Left ventricle myocardium superior (tissue), 1 donor: ENCODE data around the gene CRP. TPM values are rescaled to one million over a fixed set of nuclear protein-coding genes. Genes with fewer than 3 reads are reported as not detected.
"Not testable (repeated sequence)": the region's sequence is repeated elsewhere in the genome, so short reads cannot be mapped to it uniquely, and the experiment has no call there.

Experiments
- ATAC-seq: fragments of 200-7000 bp; cut with Tn5 transposase; one replicate; pipeline ENCODE4 v1.9.1; 2020; ENCODE audit warnings: mild to moderate bottlenecking, moderate library complexity
- DNase-seq: peaks from one replicate; pipeline ENCODE4 v3.0.0-alpha.2; 2020
- intact Hi-C: fragments of 100-400 bp; cut with micrococcal nuclease; formaldehyde crosslinking; loops from one replicate; pipeline ENCODE4 v1.11.0; 2022
- long read RNA-seq: library from polyadenylated mRNA; unstranded; transcript quantifications from one replicate; pipeline ENCODE4 v2.0.0, GENCODE V29; 2021
- total RNA-seq: library from RNA; stranded (reverse); fragmentation: NEBNext Ultra II Directional; extraction: Animal tissue kit (Norgen Biotek cat#: 25700); gene quantifications from one replicate; pipeline ENCODE4 v1.2.1, GENCODE V29; 2021
- donor health status: DM: no; HTN: yes; CAD: no; lungs with severe emphysema.

The CRP gene
- not detected for total RNA-seq
- long read RNA-seq: 0 reads

DNA sequence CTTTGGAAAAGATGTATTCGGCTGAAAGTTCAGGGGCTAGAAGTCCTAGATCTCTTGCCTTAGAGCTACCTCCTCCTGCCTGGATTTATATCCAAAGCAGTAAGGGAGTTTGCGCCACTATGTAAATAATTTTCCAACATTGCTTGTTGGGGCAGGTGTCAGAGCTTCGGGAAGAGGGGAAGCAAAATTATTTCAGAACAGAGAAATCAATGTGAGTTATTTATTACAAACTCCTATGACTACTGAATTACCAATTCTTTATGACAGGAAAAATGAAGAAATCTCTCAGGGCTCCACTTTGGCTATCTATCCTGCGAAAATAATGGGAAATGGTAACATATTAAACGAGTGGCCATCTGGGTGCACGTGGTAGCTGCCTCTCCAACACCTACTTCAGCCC, at the start of gene CRP:
TSS of gene CRP (minus strand) at position 61 of the 400 bp plus-strand sequence. CDS start 104 bp downstream, outside the sequence.
- DNase-seq: no peak
- intact Hi-C loops: no loop called here
- ATAC-seq: no peak

DNA sequence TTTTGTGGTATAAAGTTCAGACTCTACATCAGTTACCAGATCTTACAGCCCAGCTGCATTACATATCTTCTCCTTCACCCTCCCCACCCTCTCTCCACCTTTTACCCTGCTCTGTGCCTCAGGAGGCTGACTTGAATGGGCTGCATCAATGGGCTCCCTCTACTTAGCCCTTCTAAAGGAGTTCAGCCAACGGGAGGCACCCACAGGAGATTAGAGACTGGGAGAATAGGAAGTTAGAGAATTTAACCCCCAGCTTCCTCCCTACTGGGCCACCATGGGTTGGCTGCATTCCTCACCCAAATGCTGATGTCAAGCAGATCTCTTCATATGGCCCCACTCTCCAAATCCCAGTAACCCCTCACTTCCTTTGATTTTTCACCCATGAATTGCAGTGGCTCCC, 49.3 kb upstream of the CRP start:
- ATAC-seq (no peak), DNase-seq (no peak)
- intact Hi-C loops: no loop called here

DNA sequence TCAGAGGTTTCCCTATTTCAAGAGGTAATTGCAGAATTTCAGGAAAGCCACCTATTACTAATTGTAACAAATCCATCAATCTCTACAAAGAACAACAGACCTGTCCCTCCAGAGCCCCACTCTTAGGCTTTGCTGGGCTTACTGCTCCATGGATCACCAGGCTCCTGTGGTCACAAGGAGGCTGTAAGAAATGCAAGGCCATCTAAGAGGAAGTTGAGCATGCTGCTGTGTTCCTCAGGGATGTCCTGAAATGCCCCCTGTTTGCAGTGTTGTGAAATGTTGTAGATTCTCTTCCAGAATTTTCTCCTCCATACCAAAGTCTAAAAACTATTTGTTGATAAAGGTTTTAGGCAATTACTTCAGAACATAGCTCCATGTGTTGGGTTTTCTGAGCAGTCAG, 42.0 kb upstream of the CRP start:
- DNase-seq (no peak), ATAC-seq (peak; percentile 47)
- intact Hi-C loops: no loop called here

DNA sequence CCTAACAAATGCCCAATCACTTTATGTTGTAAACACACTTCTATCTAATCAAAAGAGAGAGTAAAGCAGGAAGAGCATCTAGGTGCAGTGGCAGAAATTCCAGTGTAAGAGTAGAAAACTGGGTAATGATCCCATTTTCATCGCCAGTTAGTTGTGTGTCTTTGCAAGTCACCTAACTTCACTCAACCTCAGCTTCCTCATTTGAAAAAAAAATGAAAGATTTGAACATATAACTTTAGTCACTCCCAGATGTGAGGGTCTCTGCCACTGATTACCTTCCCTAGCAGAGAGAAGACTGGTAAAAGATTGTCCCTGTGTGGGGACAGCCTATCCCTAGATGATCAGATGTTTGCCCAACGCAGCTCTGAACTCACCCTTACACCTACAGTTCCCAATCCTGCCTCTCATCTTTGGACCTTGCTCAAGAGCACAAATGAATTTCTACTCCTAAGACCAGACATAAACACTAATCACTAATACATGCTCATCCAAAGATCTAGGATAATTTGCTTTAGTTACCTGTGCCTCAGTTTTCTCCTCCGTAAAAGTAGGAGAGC, 41.1 kb upstream of the CRP start:
- intact Hi-C loops: no loop called here
- ATAC-seq (no peak), DNase-seq (no peak)

DNA sequence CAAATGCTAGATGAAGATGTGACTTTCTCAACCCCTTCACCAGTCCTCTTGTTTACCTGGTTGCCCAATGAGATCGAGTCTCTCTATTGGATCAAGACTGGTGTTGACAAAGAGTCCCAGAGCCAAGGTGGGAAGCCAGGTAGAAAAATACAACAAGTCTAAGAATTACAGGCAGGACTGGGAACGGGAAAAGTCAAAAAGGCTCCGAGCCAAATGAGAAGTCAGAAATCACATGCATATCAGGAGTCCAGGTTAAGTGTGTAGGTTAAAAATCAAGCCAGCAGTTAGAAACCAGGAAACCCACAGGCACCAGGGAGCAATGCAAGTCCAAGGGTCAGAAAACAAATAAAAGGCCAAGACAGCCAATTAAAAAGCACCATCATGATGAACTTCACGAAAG, 39.0 kb upstream of the CRP start:
- intact Hi-C loops: no loop called here
- ATAC-seq (no peak), DNase-seq (no peak)

DNA sequence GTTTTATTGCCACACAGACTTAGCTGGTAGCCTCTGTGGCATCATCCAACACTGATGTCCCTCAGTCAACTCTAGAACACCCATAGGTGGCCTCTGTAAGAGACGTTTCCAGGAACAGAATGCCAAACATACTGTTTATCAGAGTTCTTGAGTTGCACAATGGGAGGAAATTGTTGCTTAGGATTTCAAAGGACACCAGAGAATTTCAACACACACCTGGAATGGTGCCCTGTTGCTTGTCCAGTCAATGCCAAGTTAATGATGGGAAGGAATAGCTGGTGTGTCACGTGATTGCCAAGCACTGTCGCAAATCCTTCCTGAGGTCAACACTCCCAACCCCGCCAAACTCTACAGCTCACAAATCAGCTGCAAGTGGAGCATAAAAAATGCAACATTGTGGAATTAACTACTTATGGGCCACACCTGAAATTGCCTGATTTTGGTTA, 37.8 kb upstream of the CRP start:
- ATAC-seq: peak; percentile 73
- intact Hi-C loops: no loop called here
- peak; percentile 30 for DNase-seq

DNA sequence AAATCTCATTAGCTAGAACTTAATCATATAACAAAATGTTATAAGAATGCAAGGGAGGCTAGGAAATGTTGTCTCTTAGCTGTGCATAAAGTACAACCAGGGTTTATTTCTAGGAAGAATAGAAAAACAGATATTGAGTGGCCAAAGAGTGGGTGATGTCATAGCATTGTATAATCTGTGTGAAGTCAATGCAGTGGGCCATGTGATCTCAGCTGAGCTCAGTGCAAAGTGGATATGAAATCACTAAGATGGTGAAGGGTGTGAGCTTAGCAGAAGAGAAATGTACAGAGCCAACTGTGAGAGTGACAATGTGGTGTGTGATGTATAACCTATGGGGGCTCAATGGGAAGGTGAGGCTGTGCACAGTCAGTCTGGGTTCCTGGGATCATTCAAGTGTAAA, 36.6 kb upstream of the CRP start:
- ATAC-seq: no peak
- intact Hi-C loops: no loop called here
- no peak for DNase-seq

GRCh38 chr1:159750621-159751020, 36.2 kb upstream of the CRP start:
- DNase-seq: no peak
- no peak for ATAC-seq

DNA sequence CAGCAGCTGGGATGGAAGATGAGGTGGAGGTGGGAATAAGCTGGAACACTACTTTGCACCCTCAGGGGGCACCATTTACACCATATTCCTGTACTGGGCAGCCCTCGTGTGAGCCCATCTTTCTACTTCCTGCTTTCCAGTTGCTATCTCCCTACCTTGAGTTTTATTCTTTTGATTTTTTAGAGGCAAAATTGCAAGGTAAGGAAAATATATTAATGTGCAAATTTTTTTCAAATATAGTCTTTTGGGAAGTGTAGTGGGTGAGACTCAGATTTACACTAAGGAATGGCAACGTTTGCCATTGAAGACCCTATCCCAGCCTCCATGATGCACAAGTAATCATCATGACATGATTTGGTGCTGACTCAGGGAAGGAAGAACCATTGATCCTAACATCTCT, 35.2 kb upstream of the CRP start:
- DNase-seq: no peak
- no peak for ATAC-seq
- intact Hi-C loops: no loop called here

More at GRCh38 chr1:159750621-159751020, 36.2 kb upstream of the CRP start:
- intact Hi-C loops: no loop called here

DNA sequence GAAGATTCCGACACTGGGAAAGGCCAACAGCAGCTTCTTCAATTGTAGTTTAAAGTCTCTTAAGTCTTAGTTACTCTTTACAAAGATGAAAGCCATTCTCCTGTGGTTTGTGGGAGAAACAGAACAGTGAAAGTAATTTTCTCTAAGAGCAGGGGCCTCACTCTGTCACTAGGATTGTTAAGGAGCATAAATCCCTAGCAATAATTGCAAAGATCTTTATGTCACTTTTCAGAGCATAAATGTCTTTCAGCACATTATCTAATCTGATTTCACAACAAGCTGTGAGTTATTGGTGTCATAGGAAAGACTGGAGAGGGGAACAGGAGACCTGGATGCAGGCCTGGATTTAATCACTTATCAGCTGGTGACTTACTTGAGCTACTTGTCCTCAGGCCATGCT, 34.0 kb upstream of the CRP start:
- ATAC-seq (no peak), DNase-seq (no peak)
- intact Hi-C loops: no loop called here

DNA sequence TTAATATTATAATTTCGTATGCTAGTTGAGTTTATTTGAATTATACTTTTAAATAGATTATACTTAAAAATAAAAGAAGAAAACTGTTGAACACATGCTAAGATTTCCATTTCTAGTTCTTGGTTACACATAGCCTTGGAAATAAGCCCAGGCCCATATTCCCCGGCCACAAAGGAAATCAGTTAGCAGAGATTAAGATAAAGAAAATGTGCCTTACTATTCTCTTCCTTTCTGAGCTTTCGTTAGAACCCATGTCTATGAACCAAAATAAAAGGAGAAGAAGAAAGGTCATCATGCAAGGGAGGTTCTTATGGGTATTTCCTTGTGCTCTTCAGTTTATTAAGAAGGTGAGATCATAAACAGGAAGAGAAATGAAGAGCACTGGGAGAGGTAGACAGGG, 32.3 kb upstream of the CRP start:
- DNase-seq (no peak), ATAC-seq (no peak)
- intact Hi-C loops: no loop called here

DNA sequence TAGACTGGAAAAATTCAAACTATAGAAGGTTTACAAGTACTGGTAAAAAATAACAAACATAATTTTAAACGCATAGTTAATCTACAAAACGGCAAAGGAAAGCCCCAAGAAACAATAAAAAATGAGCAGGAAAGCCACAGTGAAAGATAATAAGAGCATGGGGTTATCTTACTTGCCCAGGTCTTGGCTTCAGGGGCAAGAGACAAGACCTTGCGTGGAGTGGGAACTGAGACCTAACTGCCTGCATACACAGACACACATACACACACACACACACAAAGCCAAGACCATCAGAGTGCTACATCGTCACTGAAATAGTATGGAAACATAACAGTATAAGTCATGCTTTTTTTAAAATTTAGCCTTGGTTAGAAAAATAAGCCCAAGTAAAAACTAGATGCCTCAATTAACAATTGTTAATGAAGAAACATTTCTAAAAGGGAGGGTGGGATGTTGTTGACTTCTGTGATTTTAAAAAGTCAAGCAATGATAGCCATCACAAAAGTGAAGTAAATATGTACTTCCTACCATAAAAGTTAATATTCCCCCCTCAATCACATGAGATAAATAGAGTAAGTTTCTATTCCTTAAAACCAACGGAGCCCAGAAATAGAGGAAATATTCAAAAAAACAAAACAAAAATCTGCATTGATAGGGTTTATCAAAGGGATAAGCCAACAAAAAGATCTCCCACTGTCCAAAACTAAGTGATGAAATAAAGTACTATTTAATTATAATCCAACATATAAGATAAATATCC, 29.4 kb upstream of the CRP start:
- no peak for ATAC-seq
- intact Hi-C loops: no loop called here
- DNase-seq: no peak

DNA sequence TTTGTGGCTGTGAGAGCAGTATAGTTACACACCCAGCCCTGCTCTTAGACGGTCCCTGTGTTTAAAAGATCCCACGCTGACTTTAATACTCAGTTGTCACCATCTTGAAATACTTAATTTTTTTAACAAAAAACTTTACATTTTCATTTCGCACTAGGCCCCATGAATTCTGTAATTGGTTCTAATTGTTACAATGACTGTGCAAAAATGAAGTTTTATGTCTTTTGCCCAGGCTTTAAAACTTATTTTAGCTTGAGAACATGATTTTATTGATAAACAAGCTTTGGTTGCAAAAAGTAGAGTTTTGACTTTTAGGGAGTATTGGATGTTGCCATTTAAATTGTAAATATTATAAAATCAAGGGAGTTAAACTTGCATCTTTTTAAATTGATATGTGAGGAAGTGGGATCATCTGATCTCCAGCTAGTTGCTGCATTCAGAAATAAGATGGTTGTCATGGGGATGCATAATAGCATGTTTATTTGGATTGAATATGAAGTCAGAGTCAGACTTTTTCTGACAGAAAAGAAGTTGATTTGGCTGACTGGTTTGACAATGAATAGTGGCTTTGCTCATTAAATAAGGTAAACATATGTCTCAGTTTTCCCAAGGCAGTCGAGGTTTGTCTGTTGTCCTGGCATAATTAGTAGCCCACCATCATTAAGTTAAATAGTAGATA, 23.0 kb upstream of the CRP start:
- ATAC-seq (no peak), DNase-seq (no peak)
- intact Hi-C loops: no loop called here

DNA sequence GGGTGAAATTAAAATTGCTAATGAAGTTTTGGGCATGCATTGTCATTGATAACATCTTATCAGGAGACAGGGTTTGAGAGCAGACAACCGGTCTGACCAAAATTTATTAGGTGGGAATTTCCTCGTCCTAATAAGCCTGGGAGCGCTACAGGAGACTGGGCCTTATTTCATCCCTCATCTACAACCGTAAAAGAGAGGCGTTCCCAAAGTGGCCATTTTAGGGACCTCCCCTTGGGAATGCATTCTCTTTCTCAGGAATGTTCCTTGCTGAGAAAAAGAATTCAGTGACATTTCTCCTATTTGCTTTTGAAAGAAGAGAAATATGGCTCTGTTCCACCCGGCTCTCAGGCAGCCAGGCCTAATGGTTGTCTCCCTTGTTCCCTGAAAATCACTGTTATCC, 8.8 kb upstream of the CRP start:
- DNase-seq, ATAC-seq, intact Hi-C loops: not testable (repeated sequence)

GRCh38 chr1:159719990-159720389, 5.6 kb upstream of the CRP start:
- intact Hi-C loops: no loop called here
- no peak for DNase-seq
- no peak for ATAC-seq

DNA sequence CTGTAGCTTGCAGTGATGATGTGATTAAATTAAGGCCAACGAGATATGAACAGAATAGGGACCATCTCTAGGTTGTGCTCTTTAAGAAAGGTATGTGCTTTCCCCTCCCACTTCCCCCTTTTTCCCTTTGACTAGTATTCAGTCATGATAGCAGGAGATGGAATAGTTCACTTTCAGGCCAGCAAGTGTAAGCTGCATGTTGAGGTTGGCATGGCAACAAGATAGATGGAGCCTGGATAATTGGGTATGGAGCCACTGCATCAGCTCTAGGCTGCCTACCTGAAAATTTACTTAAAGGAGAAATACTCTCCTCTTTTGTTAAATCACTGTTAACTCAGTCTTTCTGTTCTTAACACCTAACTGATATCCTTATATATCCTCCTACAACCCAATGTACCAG, 1.5 kb upstream of the CRP start:
- intact Hi-C loops: no loop called here
- no peak for DNase-seq
- ATAC-seq: no peak

DNA sequence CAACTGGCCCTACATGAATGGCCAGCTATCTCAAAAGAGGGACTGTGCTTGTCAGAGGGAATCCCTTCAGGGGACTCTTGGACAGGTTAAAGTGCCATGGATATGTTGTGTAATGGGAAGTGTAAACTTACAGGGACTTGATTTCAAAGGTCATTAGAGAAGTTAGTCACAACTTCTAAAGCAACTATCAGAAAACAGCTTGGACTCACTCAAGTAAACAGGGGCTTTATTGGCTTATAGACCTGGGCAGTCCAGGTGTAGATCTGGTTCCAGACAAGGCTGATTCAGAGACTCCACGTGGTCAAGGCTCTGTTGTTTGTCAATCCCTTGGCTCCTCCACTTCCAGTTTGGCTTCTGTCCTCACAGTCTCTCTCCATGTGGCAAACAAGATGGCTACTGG, 2.3 kb downstream of the CRP start:
- ATAC-seq (no peak), DNase-seq (no peak)
- intact Hi-C loops: no loop called here

DNA sequence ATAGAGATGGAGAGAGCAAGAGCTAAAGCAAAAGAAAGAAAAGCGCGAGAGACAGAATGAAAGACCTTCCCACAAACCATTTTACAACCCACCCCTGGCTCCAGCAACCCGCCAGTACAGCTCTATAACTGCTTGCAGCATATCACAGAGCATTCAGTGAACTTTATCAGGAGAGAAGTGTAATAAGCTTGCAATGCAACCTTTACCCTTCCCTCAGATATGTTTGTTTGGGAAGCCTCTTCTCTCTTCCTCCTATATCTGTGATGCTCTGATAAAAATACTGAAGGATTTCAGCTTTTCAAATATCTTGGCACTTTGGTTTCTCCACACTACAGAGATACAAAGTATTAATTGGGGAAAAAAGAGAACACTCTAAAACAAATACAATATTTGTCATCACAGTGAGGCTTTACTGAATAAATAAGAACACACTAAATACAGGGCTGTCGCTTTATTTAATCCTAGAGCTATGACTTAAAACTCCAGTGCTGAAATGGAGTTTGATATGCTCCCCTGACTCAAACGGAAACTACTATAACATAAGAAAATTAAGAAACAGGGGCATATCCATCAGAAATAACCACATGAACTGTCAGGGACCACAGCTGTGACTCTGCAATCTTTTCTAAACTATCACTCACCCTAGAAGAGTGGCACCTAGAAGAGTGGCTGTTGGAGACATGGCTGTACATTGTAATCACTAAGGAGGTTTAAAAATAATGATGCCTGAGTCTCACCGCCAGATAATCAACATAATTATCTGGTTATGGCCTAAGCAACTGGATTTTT, 6.7 kb downstream of the CRP start:
- ATAC-seq (no peak), DNase-seq (no peak)
- intact Hi-C loops: no loop called here

- intact Hi-C loops: no loop called here
- no peak for ATAC-seq
- no peak for DNase-seq
Observed at GRCh38 chr1:159705904-159706256, 8.5 kb downstream of the CRP start.
